HFFc6 (cell line): ENCODE measurements around the gene GALNT2. TPM values are rescaled to one million over a fixed set of nuclear protein-coding genes. Genes with fewer than 3 reads are reported as not detected.

Experiments
- DNase-seq: peaks from one replicate; pipeline ENCODE4 v3.0.0-alpha.2; 2018
- H3K27ac Mint-ChIP-seq: 2 replicates; pipeline ENCODE4 v1.8.0; 2020; ENCODE audit warnings: mild to moderate bottlenecking, mixed read lengths
- H3K27me3 Mint-ChIP-seq: 2 replicates; pipeline ENCODE4 v1.8.0; 2021; ENCODE audit warnings: mild to moderate bottlenecking, moderate library complexity, mixed read lengths; ENCODE audit not compliant: insufficient read depth
- H3K36me3 Mint-ChIP-seq: 2 replicates; pipeline ENCODE4 v1.8.0; 2021; ENCODE audit warnings: low read depth, mixed read lengths
- H3K4me1 Mint-ChIP-seq: 2 replicates; pipeline ENCODE4 v1.8.0; 2020; ENCODE audit warnings: low read depth, mixed read lengths
- H3K4me3 Mint-ChIP-seq: 2 replicates; pipeline ENCODE4 v1.8.0; 2020; ENCODE audit warnings: mild to moderate bottlenecking, moderate library complexity, mixed read lengths
- H3K9me3 Mint-ChIP-seq: 2 replicates; pipeline ENCODE4 v1.8.0; 2020; ENCODE audit warnings: mild to moderate bottlenecking, mixed read lengths
- total RNA-seq, 6 experiments: library from RNA; stranded (reverse); fragmentation: NEBNext Ultra II Directional; extraction: Animal tissue kit (Norgen Biotek cat#: 25700); gene quantifications; 2 replicates in 1 of 6; 3 replicates in 5 of 6; pipeline ENCODE4 v1.2.3, GENCODE V29; 2021
- TF ChIP-seq, protein P1 (sequence below): fragments of 200-600 bp; sonication (generic); IDR thresholded peaks from 2 replicates; pipeline ENCODE4 v1.5.0; 2021; ENCODE audit warnings: antibody characterized with exemption, mild to moderate bottlenecking

The GALNT2 gene
- total RNA-seq, 6 experiments from 2014 or later: 174 to 194 (median 181) TPM

DNA sequence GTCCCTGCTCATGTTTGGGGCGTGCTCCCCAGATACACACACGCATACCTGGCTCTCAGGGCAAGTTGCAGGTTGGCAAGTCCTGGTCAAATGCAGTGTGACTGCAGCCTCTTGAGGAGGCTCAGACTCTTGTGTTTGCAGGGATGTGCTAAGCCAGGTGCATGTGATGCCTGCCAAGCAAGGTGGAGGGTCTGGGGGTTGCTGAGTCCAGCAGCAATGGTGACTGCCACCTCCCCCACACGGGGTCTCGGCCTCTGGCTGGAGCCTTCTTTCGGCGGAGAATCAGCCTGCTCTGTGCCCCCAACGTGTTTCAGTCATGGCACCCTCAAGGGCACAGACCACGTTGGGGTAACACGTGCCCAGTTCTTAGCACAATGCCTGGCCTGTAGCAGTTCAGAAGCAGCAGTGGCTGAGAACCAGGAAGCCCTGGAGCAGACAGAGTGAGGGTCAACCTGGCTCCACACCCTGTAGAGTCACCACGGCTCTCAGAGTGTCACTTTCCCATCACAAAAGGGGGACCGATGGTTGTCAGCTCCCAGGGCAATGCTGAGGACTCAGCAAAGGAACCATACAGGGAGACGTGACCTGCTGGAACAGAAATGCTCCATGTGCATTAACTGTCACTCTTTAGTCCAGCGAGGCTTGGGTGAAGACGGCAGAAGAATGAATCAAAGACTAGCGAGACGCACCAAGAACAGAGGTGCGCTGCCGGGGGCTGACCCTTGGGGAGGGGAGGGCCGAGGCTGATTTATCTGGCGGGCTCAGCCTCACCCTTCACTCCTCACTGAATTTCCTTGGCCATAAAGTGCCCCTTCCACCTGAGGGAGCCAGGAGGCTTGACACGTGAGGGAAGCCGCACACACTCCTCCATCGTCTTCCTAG is 250.1 kb downstream of the GALNT2 start:
- Mint-ChIP-seq H3K36me3 (no peaks in the 10 kb centered on the region), H3K4me3 (no peak overlapping the region), H3K9me3 (no peaks in the 10 kb centered on the region), H3K27me3 (peaks cover 14% of the 10 kb centered on the region; the same call in 1 of the 2 replicates), H3K4me1 (no peaks in the 10 kb centered on the region), H3K27ac (no peak overlapping the region)
- TF ChIP-seq, protein P1, sequence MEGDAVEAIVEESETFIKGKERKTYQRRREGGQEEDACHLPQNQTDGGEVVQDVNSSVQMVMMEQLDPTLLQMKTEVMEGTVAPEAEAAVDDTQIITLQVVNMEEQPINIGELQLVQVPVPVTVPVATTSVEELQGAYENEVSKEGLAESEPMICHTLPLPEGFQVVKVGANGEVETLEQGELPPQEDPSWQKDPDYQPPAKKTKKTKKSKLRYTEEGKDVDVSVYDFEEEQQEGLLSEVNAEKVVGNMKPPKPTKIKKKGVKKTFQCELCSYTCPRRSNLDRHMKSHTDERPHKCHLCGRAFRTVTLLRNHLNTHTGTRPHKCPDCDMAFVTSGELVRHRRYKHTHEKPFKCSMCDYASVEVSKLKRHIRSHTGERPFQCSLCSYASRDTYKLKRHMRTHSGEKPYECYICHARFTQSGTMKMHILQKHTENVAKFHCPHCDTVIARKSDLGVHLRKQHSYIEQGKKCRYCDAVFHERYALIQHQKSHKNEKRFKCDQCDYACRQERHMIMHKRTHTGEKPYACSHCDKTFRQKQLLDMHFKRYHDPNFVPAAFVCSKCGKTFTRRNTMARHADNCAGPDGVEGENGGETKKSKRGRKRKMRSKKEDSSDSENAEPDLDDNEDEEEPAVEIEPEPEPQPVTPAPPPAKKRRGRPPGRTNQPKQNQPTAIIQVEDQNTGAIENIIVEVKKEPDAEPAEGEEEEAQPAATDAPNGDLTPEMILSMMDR: no peak
- DNase-seq: no peak

DNA sequence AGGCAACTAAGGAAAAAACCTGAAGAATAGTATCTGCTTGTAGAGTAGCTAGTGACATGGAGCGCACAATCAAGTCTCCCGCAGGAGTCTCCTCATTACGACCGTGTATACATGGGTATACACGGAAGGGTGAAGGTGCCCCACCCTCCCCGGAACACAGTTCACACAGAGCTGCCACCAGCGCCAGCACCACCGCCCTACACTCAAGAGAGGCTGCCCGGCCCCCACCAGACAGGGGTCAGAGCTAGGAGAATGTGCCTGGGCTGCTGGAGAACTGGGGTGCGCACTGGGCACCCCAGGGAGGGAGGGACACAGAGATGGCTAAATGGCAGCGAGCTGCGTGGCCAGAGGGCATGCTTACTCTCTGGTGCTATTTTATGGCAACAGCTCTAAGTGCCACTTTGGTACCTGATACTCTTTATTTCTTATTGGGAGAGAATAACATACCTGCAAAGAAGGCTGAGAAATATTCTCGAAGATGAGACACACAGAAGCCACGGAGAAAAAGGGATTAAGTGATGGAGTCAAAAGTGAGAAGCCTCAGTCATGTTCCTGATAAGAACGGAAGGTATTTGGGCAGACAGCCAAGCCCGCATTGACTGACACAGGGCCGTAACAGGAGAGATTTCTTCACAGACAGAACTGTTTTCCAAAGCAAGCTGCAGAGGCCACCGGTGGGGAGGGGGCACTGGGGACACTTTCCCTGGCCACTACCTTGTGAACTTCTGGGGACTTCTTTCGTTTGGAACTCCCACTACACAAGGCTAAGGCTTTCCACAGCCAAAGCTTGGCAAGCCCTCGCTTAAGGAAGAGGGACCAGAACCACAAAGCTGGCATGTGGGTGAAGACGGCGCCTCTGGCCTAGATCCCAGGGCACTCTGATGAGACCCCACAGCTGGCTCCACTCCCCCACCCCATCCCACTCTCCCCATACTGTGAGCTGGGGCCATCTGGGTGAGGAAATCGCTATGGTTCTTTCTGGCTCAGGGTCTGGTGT is 251.1 kb downstream of the GALNT2 start:
- no peak for DNase-seq
- Mint-ChIP-seq H3K9me3 (no peaks in the 10 kb centered on the region; the same call in 1 of the 2 replicates), H3K4me3 (no peak overlapping the region), H3K4me1 (no peaks in the 10 kb centered on the region), H3K36me3 (no peaks in the 10 kb centered on the region), H3K27ac (no peak overlapping the region), H3K27me3 (peaks cover 17% of the 10 kb centered on the region; the same call in 1 of the 2 replicates)
- TF ChIP-seq, protein P1: no peak

DNA sequence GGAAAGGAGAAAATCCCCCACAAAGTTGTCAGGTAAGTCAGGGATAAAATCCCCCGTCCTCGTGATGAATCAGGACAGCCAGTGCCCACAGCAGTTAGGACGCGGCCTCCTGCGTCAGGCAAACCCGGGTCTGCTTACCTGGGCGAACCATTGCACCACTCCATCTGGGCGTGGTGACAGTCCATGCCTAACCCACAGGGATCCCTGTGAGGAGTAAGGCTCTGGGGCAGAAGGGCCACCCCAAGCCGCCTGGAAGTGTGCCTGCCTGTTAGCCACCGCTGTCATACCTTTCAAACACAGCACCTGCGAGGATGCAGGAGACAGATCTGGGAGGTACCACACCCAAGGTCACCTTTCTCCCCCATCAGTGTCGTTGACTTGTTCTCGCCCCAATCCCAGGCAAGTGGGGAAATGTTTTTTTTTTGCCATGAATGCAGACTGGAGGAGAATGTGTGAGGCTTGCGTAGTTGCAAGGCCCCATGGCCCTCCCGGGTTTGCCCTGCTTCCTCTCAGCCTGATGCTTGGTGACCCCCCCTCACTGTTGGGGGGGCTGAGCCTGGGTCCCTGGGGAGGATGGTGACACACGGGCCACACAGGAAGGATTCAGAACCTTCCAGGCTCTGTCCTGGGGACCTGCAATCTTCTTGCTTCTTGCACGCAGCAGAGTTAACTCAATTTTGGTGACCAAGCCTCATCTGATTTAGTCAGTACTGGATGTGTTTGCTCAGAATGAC is 252.1 kb downstream of the GALNT2 start:
- no peaks in the 10 kb centered on the region; the same call in 1 of the 2 replicates for H3K9me3 Mint-ChIP-seq
- H3K36me3 Mint-ChIP-seq: no peaks in the 10 kb centered on the region
- TF ChIP-seq, protein P1: no peak
- H3K4me3 Mint-ChIP-seq: no peak overlapping the region
- no peak overlapping the region for H3K27ac Mint-ChIP-seq
- H3K27me3 Mint-ChIP-seq: peaks cover 13% of the 10 kb centered on the region; the same call in 1 of the 2 replicates
- H3K4me1 Mint-ChIP-seq: no peaks in the 10 kb centered on the region
- no peak for DNase-seq

DNA sequence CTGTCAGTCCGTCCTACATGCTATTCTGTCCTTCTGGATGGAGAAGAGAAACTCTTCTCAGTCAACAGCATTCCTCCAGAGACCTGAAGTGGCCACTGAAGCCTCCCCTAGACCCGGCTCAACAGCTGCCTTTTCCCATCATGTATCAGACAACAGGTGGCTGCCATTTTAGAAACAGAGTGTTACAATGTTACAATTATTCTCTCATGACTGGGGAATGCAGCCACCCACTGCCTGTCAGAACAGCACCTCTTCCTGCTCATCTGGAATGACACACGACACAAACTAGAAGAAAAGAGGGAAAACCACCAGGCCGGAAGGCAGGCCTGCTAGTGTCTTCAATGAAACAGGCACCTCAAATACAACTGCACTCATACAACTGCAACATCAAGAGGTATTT is 253.8 kb downstream of the GALNT2 start:
- Mint-ChIP-seq H3K27me3 (peaks cover 11% of the 10 kb centered on the region), H3K4me3 (no peak overlapping the region), H3K9me3 (no peaks in the 10 kb centered on the region; the same call in 1 of the 2 replicates), H3K27ac (no peak overlapping the region), H3K36me3 (no peaks in the 10 kb centered on the region), H3K4me1 (no peaks in the 10 kb centered on the region)
- DNase-seq: no peak
- TF ChIP-seq, protein P1: no peak

DNA sequence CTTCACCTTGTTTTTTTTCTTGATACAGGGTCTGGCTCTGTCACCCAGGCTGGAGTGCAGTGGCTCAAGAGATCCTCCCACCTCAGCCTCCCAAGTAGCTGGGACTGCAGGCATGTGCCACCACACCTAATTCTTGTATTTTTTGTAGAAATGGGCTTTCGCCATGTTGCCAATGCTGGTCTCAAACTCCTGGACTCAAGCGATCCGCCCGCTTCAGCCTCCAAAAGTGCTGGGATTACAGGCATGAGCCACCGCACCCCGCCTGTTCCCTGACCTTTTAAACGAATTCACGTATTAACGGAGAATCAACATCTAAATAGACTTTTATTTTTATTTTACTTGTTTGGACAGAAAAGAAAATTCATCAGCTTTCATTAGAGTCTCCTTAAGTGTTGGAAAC is 254.3 kb downstream of the GALNT2 start:
- no peaks in the 10 kb centered on the region for H3K36me3 Mint-ChIP-seq
- H3K27ac Mint-ChIP-seq: no peak overlapping the region
- no peaks in the 10 kb centered on the region; the same call in 1 of the 2 replicates for H3K9me3 Mint-ChIP-seq
- TF ChIP-seq, protein P1: no peak
- peaks cover 11% of the 10 kb centered on the region for H3K27me3 Mint-ChIP-seq
- no peak for DNase-seq
- H3K4me3 Mint-ChIP-seq: no peak overlapping the region
- H3K4me1 Mint-ChIP-seq: no peaks in the 10 kb centered on the region
